ENCODE results near the gene FAM117B. TPM values are rescaled to one million over a fixed set of nuclear protein-coding genes. Genes with fewer than 3 reads are reported as not detected.

Gene FAM117B
- total RNA-seq, 1 donor from 2014 or later = 21.4 TPM

GRCh38 chr2:202750763-202751427 lies 116.1 kb downstream of the FAM117B start:
- Mint-ChIP-seq H3K27ac (no peak overlapping the region), H3K9me3 (peaks cover 13% of the 10 kb centered on the region), H3K27me3 (no peaks in the 10 kb centered on the region), H3K4me3 (no peak overlapping the region), H3K4me1 (ENCODE audit: unreplicated experiment) (peaks cover 3% of the 10 kb centered on the region), H3K36me3 (peaks cover 21% of the 10 kb centered on the region)
- no peak for DNase-seq (ENCODE audit: extremely low spot score, unreplicated experiment)
- TF ChIP-seq, protein P1, sequence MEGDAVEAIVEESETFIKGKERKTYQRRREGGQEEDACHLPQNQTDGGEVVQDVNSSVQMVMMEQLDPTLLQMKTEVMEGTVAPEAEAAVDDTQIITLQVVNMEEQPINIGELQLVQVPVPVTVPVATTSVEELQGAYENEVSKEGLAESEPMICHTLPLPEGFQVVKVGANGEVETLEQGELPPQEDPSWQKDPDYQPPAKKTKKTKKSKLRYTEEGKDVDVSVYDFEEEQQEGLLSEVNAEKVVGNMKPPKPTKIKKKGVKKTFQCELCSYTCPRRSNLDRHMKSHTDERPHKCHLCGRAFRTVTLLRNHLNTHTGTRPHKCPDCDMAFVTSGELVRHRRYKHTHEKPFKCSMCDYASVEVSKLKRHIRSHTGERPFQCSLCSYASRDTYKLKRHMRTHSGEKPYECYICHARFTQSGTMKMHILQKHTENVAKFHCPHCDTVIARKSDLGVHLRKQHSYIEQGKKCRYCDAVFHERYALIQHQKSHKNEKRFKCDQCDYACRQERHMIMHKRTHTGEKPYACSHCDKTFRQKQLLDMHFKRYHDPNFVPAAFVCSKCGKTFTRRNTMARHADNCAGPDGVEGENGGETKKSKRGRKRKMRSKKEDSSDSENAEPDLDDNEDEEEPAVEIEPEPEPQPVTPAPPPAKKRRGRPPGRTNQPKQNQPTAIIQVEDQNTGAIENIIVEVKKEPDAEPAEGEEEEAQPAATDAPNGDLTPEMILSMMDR (conservative IDR thresholded peaks at IDR 0.05) = no peak

DNA sequence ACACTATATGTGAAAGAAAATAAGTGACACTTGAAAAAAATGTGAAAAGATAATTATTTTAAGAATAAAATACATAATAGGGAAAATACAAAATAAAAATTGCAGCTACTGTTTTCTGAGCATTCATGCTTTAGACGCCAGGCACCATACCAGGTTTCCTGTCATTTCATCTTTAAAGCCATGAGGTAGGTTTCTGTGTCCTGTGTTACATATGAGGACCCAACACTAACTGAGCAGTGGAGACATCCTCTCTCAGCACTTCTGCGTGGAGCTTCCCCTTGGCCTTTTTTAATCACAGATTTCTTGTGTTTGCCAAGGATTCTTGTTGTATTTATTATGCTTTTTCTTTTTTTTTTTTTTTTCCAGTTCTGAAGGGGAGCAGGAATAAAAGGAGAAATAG lies 117.3 kb downstream of the FAM117B start:
- H3K36me3 Mint-ChIP-seq = peaks cover 27% of the 10 kb centered on the region
- H3K27ac Mint-ChIP-seq = no peak overlapping the region
- no peak overlapping the region for H3K4me3 Mint-ChIP-seq
- peaks cover 3% of the 10 kb centered on the region for H3K4me1 Mint-ChIP-seq (ENCODE audit: unreplicated experiment)
- TF ChIP-seq, protein P1 (conservative IDR thresholded peaks at IDR 0.05) = no peak
- DNase-seq (ENCODE audit: extremely low spot score, unreplicated experiment) = no peak
- peaks cover 5% of the 10 kb centered on the region for H3K9me3 Mint-ChIP-seq
- no peaks in the 10 kb centered on the region for H3K27me3 Mint-ChIP-seq

DNA sequence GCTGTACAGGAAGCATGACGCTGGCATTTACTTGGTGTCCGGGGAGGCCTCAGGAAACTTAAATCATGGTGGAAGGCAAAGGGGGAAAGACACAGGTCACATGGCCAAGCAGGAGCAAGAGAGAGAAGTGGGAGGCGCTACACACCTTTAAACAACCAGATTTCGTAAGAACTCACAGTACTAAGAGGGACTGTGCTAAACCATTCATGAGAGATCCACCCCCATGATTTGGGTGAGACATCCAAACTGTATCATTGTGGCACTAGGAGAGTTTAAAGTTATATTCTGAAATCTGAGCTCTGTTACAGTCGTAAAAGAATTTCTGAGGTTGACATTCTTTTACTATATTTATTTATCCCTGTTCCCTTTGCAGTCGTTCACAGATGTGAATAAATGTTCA lies 120.2 kb downstream of the FAM117B start:
- Mint-ChIP-seq H3K27ac (peak overlapping the region; percentile 35), H3K36me3 (peaks cover 30% of the 10 kb centered on the region), H3K27me3 (no peaks in the 10 kb centered on the region), H3K4me1 (ENCODE audit: unreplicated experiment) (peaks cover 3% of the 10 kb centered on the region), H3K9me3 (peaks cover 5% of the 10 kb centered on the region), H3K4me3 (no peak overlapping the region)
- no peak for DNase-seq (ENCODE audit: extremely low spot score, unreplicated experiment)
- TF ChIP-seq, protein P1 (conservative IDR thresholded peaks at IDR 0.05) = no peak

DNA sequence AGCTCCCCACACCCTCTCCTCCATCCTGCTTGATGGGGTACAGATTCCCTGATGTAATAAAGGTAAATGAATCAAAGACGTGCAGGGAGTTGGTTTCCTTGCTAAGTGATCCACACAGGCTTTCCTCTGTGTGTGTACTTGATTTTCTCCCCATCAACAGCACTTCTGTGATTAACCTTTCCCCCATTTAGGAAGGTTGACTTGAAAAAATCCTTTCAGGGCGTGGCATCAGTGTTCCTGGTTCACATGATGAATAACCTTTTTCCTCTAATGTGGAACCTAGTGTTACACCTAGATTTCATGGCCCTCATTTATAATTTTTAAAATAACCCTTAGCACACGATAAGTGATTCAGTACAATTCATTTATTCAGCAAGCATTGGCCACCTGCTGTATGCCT lies 121.8 kb downstream of the FAM117B start:
- TF ChIP-seq, protein P1 (conservative IDR thresholded peaks at IDR 0.05) = no peak
- Mint-ChIP-seq H3K4me3 (no peak overlapping the region), H3K27ac (peak overlapping the region; percentile 6), H3K36me3 (peaks cover 43% of the 10 kb centered on the region), H3K9me3 (peaks cover 5% of the 10 kb centered on the region), H3K27me3 (no peaks in the 10 kb centered on the region), H3K4me1 (ENCODE audit: unreplicated experiment) (peaks cover 3% of the 10 kb centered on the region)
- DNase-seq (ENCODE audit: extremely low spot score, unreplicated experiment) = no peak

DNA sequence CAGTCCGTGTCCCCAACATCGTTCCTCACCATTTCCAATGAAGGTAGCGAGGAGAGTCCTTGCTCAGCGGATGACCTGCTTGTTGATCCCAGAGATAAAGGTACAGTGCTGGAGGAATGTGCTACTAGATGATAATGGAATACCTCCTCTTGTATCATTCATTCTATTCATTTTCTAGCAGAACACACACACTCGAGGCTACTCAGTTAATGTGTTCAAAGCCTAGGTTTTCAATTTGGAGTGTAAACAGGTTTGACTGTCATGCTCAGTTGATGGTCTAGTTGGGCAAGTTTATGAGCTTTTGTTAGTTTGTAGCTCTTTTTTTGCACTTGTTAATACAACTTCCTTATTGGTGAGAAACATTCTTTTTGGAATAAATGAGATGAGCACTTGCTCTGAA lies 122.6 kb downstream of the FAM117B start:
- Mint-ChIP-seq H3K4me1 (ENCODE audit: unreplicated experiment) (peaks cover 7% of the 10 kb centered on the region), H3K9me3 (peaks cover 5% of the 10 kb centered on the region), H3K27me3 (no peaks in the 10 kb centered on the region), H3K36me3 (peaks cover 43% of the 10 kb centered on the region), H3K27ac (peak overlapping the region; percentile 81), H3K4me3 (peak overlapping the region; percentile 49)
- TF ChIP-seq, protein P1 (conservative IDR thresholded peaks at IDR 0.05) = no peak
- DNase-seq (ENCODE audit: extremely low spot score, unreplicated experiment) = no peak

All from type B pancreatic cell (in vitro differentiated cells).